ENCODE data around the gene AHNAK.
"Not testable (repeated sequence)": the region's sequence is repeated elsewhere in the genome, so short reads cannot be mapped to it uniquely, and the experiment has no call there.

The AHNAK gene

GRCh38 chr11:62553080-62553838 is 6.7 kb upstream of the AHNAK start:
- DNase-seq (ENCODE audit: low read depth, low spot score), result peak; percentile 77
- H3K27ac ChIP-seq, result peak overlapping the region; percentile 99

GRCh38 chr11:62552485-62553079 is 6.0 kb upstream of the AHNAK start:
- no peak for DNase-seq (ENCODE audit: low read depth, low spot score)
- peak overlapping the region; percentile 99 for H3K27ac ChIP-seq

- not testable (repeated sequence) for H3K27ac ChIP-seq; DNase-seq (ENCODE audit: low read depth, low spot score)
Observed at GRCh38 chr11:62550478-62550877, 3.9 kb upstream of the AHNAK start.

- peak overlapping the region; percentile 98 for H3K27ac ChIP-seq
- DNase-seq (ENCODE audit: low read depth, low spot score), result no peak
Observed at GRCh38 chr11:62548545-62549335, 2.1 kb upstream of the AHNAK start.

GRCh38 chr11:62547691-62548281 is 1.2 kb upstream of the AHNAK start:
- peak overlapping the region; percentile 98 for H3K27ac ChIP-seq
- DNase-seq (ENCODE audit: low read depth, low spot score), result peak; percentile 97

- no peak for DNase-seq (ENCODE audit: low read depth, low spot score)
- H3K27ac ChIP-seq, result peak overlapping the region; percentile 98
Observed at GRCh38 chr11:62546929-62547625, 471 bp upstream of the AHNAK start.

GRCh38 chr11:62545437-62546243 is 966 bp downstream of the AHNAK start:
- H3K27ac ChIP-seq, result peak overlapping the region; percentile 98
- DNase-seq (ENCODE audit: low read depth, low spot score), result no peak

- peak overlapping the region; percentile 98 for H3K27ac ChIP-seq
- DNase-seq (ENCODE audit: low read depth, low spot score), result no peak
Observed at GRCh38 chr11:62544581-62545436, 1.8 kb downstream of the AHNAK start.

GRCh38 chr11:62543680-62544444 is 2.7 kb downstream of the AHNAK start:
- DNase-seq (ENCODE audit: low read depth, low spot score), result no peak
- peak overlapping the region; percentile 98 for H3K27ac ChIP-seq

GRCh38 chr11:62542750-62543567 is 3.6 kb downstream of the AHNAK start:
- peak overlapping the region; percentile 98 for H3K27ac ChIP-seq
- no peak for DNase-seq (ENCODE audit: low read depth, low spot score)

- DNase-seq (ENCODE audit: low read depth, low spot score), result no peak
- H3K27ac ChIP-seq, result peak overlapping the region; percentile 98
Observed at GRCh38 chr11:62542111-62542745, 4.4 kb downstream of the AHNAK start.

- peak overlapping the region; percentile 98 for H3K27ac ChIP-seq
- DNase-seq (ENCODE audit: low read depth, low spot score), result no peak
Observed at GRCh38 chr11:62540804-62541701, 5.6 kb downstream of the AHNAK start.

- H3K27ac ChIP-seq, result peak overlapping the region; percentile 98
- no peak for DNase-seq (ENCODE audit: low read depth, low spot score)
Observed at GRCh38 chr11:62539238-62539925, 7.2 kb downstream of the AHNAK start.

GRCh38 chr11:62538470-62539237 is 8.0 kb downstream of the AHNAK start:
- DNase-seq (ENCODE audit: low read depth, low spot score), result no peak
- H3K27ac ChIP-seq, result peak overlapping the region; percentile 98
